ENCODE results near the gene GPR35. TPM values are rescaled to one million over a fixed set of nuclear protein-coding genes. Genes with fewer than 3 reads are reported as not detected.

GPR35 gene
- total and polyA plus RNA-seq, 2 of the 13 experiments (the other 11 are each of a cell fraction or from before 2014, with no cell fraction given), result 27.1 to 44.2 TPM

DNA sequence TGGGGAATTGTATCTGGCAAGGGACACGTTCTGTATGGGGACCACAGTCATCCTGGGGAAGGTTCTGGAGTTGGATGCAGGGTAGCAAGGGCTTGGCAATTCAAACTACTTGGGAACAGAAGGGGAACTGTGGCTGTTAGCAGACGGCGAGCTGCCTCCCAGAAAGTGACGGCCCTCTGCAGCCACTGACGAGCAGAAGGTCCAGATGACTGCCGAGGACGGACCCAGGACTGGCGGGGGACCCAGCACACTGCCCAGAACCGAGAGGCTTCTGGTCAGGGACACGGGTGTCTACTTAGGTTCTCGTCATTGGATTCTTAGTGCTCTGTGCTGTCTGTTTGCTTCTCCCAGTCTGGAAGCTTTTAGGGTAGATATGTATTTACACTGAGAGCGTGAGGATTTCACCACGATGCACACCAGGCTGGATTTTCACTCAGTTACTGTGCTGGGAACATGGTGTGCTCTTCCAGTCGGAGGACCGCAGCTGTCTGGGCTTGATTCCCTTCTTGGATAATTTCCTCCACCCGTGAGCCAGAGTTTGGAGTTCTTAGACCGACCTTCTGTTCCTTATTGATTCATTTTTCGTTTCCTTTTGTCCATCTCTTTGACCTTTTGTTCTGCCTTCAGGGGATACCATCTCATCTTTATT is 13.4 kb downstream of the GPR35 start:
- 6% methylated on average over 14 of the region's 18 CpGs for WGBS (ENCODE audit: low lambda C conversion rate)
- DNase-seq (ENCODE audit: low spot score) (no peak), ATAC-seq (peak; percentile 7; the same call in 2 of the 3 replicates), FAIRE-seq (no peak)
- Histone ChIP-seq H3K79me2 (ENCODE audit: insufficient read depth, low read length) (no peaks in the 10 kb centered on the region), H3K27ac (ENCODE audit: extremely low read length, insufficient read depth, low read length) (no peak overlapping the region), H3K4me1 (ENCODE audit: insufficient read depth, low read length) (no peaks in the 10 kb centered on the region), H3K4me2 (ENCODE audit: low read depth, low read length) (no peak overlapping the region; the same call in 1 of the 2 replicates), H3K4me3 (replicated peaks in 1 of 3; ENCODE audit: insufficient read depth in 1 of 3, low read depth in 2 of 3, low read length in 3 of 3) (no peak overlapping the region), H3K9ac (ENCODE audit: insufficient read depth, low read depth, low read length) (no peak overlapping the region), H3K36me3 (replicated peaks in 1 of 2; ENCODE audit: control insufficient read depth in 1 of 2, insufficient read depth in 2 of 2, low read length in 2 of 2) (no peaks in the 10 kb centered on the region), H2AFZ (ENCODE audit: low read length) (no peak overlapping the region), H4K20me1 (ENCODE audit: insufficient read depth, low read length) (no peaks in the 10 kb centered on the region), H3K27me3 (ENCODE audit: control insufficient read depth in 1 of 2, insufficient read depth in 2 of 2, low read length in 2 of 2) (peaks cover 23 to 50% of the 10 kb centered on the region in 2 experiments), H3K9me3 (ENCODE audit: low read length) (peaks cover 19% of the 10 kb centered on the region)
- TF ChIP-seq PLRG1 (conservative IDR thresholded peaks at IDR 0.05), result no peak
- TF ChIP-seq ZFP36 (IDR thresholded peaks at IDR 0.05; ENCODE audit: borderline replicate concordance, low read depth, low read length, partially characterized antibody), result peak; percentile 16
- 0 out of 2 replicates have a peak, but pooled peaks have one; percentile 49 for TF ChIP-seq EZH2 (conservative IDR thresholded peaks at IDR 0.05; ENCODE audit: low read depth, low read length)
- CTCF ChIA-PET (ENCODE audit: low intra/inter-chr PET ratio, low total read pairs), result no interaction called here
- no TSS peak for BruUV-seq (replicated peaks)
- intact Hi-C loops (cut with micrococcal nuclease; ENCODE audit: unreplicated experiment) (loop anchor here (1.0 kb wide), 1 partner anchor 43 kb away; no protein-coding TSS in a partner anchor), in situ Hi-C loops (cut with HindIII; ENCODE audit: extremely low pct_ligation_motif_present, low pct_unique_long_range_greater_than_20kb) (no loop called here)
- POLR2A ChIA-PET, result no interaction called here

DNA sequence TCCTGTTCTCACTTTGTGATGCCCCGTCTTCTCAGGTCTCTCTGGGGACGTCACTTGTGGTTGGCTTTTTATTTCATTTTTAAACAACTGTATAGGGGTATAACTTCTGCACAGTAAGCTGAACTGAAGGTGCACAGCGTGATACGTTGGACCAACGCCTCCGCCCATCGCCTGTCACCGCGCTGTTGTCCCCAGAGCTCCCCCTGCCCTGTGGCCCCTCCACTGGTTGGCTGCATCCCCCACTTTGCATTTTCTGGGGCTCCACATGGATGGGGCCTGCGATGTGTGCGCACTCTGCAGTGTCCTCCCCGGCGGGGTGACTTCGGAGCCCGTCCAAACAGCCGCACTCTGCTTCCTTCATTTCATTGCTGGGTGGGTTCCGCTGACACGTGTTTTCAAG is 14.3 kb downstream of the GPR35 start:
- H3K9me3 ChIP-seq (ENCODE audit: low read length), result peaks cover 10% of the 10 kb centered on the region
- H3K4me1 ChIP-seq (ENCODE audit: insufficient read depth, low read length), result no peaks in the 10 kb centered on the region
- ChIA-PET CTCF (ENCODE audit: low intra/inter-chr PET ratio, low total read pairs) (no interaction called here), POLR2A (no interaction called here)
- ATAC-seq, result no peak
- no peaks in the 10 kb centered on the region for H3K79me2 ChIP-seq (ENCODE audit: insufficient read depth, low read length)
- TF ChIP-seq KDM3A (CRISPR knock-in tag; IDR thresholded peaks at IDR 0.05; ENCODE audit: low read depth) (no peak), NCOA2 (CRISPR knock-in tag; IDR thresholded peaks at IDR 0.05) (no peak), NFKB2 (CRISPR knock-in tag; IDR thresholded peaks at IDR 0.05; ENCODE audit: borderline replicate concordance) (no peak), ZEB1 (IDR thresholded peaks at IDR 0.05; ENCODE audit: insufficient replicate concordance, low read depth) (no peak), FOXC1 (CRISPR knock-in tag; IDR thresholded peaks at IDR 0.05; ENCODE audit: borderline replicate concordance) (no peak), MAFG (CRISPR knock-in tag; IDR thresholded peaks at IDR 0.05) (no peak)
- TF ChIP-seq, protein P1, sequence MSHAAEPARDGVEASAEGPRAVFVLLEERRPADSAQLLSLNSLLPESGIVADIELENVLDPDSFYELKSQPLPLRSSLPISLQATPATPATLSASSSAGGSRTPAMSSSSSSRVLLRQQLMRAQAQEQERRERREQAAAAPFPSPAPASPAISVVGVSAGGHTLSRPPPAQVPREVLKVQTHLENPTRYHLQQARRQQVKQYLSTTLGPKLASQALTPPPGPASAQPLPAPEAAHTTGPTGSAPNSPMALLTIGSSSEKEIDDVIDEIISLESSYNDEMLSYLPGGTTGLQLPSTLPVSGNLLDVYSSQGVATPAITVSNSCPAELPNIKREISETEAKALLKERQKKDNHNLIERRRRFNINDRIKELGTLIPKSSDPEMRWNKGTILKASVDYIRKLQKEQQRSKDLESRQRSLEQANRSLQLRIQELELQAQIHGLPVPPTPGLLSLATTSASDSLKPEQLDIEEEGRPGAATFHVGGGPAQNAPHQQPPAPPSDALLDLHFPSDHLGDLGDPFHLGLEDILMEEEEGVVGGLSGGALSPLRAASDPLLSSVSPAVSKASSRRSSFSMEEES (CRISPR knock-in tag; IDR thresholded peaks at IDR 0.05), result no peak
- TF ChIP-seq, protein P2, sequence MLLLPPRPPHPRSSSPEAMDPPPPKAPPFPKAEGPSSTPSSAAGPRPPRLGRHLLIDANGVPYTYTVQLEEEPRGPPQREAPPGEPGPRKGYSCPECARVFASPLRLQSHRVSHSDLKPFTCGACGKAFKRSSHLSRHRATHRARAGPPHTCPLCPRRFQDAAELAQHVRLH (CRISPR knock-in tag; IDR thresholded peaks at IDR 0.05; ENCODE audit: borderline replicate concordance, low read depth), result no peak
- TF ChIP-seq, protein P3, sequence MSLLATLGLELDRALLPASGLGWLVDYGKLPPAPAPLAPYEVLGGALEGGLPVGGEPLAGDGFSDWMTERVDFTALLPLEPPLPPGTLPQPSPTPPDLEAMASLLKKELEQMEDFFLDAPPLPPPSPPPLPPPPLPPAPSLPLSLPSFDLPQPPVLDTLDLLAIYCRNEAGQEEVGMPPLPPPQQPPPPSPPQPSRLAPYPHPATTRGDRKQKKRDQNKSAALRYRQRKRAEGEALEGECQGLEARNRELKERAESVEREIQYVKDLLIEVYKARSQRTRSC (CRISPR knock-in tag; IDR thresholded peaks at IDR 0.05; ENCODE audit: low read depth), result no peak
- H4K20me1 ChIP-seq (ENCODE audit: insufficient read depth, low read length), result no peaks in the 10 kb centered on the region; the same call in 1 of the 2 replicates
- H3K4me3 ChIP-seq (replicated peaks in 1 of 3; ENCODE audit: insufficient read depth in 1 of 3, low read depth in 2 of 3, low read length in 3 of 3), result no peak overlapping the region
- peaks cover 32 to 59% of the 10 kb centered on the region in 2 experiments for H3K27me3 ChIP-seq (ENCODE audit: control insufficient read depth in 1 of 2, insufficient read depth in 2 of 2, low read length in 2 of 2)
- H2AFZ ChIP-seq (ENCODE audit: low read length), result no peak overlapping the region
- DNase-seq (ENCODE audit: low spot score), result no peak
- in situ Hi-C loops (cut with HindIII; ENCODE audit: extremely low pct_ligation_motif_present, low pct_unique_long_range_greater_than_20kb), result no loop called here
- H3K36me3 ChIP-seq (replicated peaks in 1 of 2; ENCODE audit: control insufficient read depth in 1 of 2, insufficient read depth in 2 of 2, low read length in 2 of 2), result no peaks in the 10 kb centered on the region
- H3K4me2 ChIP-seq (ENCODE audit: low read depth, low read length), result no peak overlapping the region
- FAIRE-seq, result no peak
- H3K27ac ChIP-seq (ENCODE audit: extremely low read length, insufficient read depth, low read length), result no peak overlapping the region
- intact Hi-C loops (cut with micrococcal nuclease; ENCODE audit: unreplicated experiment), result no loop called here
- no TSS peak for BruUV-seq (replicated peaks)
- H3K9ac ChIP-seq (ENCODE audit: insufficient read depth, low read depth, low read length), result no peak overlapping the region
- 75% methylated on average over 18 of the region's 18 CpGs for WGBS (ENCODE audit: low lambda C conversion rate)
